ENCODE measurements around the gene DHCR24.

DNA sequence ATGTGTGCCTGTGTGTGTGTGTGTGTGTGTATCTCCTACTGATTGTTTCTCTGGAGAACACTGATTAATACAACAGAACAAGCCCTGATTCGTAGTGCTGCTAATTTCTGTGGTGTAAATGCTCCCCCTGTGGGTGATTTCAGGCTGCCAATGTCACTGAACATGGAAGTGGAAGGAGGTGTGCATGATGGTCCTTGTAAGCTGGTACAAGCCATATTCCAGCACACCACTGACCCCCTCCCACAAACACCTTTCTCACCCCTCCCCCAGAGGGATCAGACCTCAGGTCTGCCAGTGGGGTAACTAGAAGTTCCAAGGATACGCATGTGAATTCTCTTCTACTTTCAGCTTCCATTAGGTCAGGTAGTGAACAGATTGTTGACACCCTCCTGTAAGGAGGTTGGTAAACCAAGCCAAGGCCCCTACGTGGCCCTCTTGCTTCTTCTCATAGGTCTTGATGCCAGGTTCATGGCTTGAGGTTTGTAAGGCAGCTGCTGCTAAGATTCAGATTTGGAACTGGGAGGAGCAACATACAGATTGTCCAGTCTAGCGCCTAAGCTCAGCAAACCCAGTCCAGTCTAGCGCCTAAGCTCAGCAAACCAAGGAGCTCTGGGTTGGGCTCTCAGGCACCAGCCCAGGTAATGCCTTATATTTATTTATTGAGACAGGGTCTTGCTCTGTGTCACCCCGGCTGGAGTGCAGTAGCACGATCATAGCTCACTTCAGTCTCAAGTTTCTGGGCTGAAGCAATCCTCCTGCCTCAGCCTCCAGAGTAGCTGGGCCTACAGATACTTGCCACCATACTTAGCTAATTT, 38.7 kb downstream of the DHCR24 start:
- no peak for TF ChIP-seq REST (IDR thresholded peaks at IDR 0.05; ENCODE audit: unreplicated experiment)
- TF ChIP-seq EZH2 (IDR thresholded peaks at IDR 0.05; ENCODE audit: low read depth, unreplicated experiment): no peak
- TF ChIP-seq CREB1 (CRISPR knock-in tag; IDR thresholded peaks at IDR 0.05; ENCODE audit: low read depth): no peak
- TF ChIP-seq, protein P1, sequence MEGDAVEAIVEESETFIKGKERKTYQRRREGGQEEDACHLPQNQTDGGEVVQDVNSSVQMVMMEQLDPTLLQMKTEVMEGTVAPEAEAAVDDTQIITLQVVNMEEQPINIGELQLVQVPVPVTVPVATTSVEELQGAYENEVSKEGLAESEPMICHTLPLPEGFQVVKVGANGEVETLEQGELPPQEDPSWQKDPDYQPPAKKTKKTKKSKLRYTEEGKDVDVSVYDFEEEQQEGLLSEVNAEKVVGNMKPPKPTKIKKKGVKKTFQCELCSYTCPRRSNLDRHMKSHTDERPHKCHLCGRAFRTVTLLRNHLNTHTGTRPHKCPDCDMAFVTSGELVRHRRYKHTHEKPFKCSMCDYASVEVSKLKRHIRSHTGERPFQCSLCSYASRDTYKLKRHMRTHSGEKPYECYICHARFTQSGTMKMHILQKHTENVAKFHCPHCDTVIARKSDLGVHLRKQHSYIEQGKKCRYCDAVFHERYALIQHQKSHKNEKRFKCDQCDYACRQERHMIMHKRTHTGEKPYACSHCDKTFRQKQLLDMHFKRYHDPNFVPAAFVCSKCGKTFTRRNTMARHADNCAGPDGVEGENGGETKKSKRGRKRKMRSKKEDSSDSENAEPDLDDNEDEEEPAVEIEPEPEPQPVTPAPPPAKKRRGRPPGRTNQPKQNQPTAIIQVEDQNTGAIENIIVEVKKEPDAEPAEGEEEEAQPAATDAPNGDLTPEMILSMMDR (conservative IDR thresholded peaks at IDR 0.05; ENCODE audit: low read depth in 2 of 2): peak; percentile 24 to 53
- TF ChIP-seq POLR2AphosphoS5 (IDR thresholded peaks at IDR 0.05; ENCODE audit: low read depth): no peak
- TF ChIP-seq ZNF331 (CRISPR knock-in tag; IDR thresholded peaks at IDR 0.05; ENCODE audit: low read depth): no peak
- no peak for TF ChIP-seq EZH2phosphoT487 (IDR thresholded peaks at IDR 0.05; ENCODE audit: unreplicated experiment)
- TF ChIP-seq JUNB (IDR thresholded peaks at IDR 0.05; ENCODE audit: unreplicated experiment): no peak
- TF ChIP-seq, protein P2, sequence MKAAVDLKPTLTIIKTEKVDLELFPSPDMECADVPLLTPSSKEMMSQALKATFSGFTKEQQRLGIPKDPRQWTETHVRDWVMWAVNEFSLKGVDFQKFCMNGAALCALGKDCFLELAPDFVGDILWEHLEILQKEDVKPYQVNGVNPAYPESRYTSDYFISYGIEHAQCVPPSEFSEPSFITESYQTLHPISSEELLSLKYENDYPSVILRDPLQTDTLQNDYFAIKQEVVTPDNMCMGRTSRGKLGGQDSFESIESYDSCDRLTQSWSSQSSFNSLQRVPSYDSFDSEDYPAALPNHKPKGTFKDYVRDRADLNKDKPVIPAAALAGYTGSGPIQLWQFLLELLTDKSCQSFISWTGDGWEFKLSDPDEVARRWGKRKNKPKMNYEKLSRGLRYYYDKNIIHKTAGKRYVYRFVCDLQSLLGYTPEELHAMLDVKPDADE (IDR thresholded peaks at IDR 0.05): no peak
- TF ChIP-seq NANOG (IDR thresholded peaks at IDR 0.05; ENCODE audit: borderline replicate concordance): no peak
